HepG2 (cell line): Measurements from ENCODE around the gene PNPLA3. TPM values are rescaled to one million over a fixed set of nuclear protein-coding genes. Genes with fewer than 3 reads are reported as not detected.

Source experiments
- AGO2 ChIP-seq: fragments of 200-400 bp; formaldehyde crosslinking; optimal IDR thresholded peaks from 2 replicates; pipeline ENCODE3; 2017; ENCODE audit warnings: mild to moderate bottlenecking, low read depth, low read length, moderate library complexity
- BORCS8-MEF2B ChIP-seq: sonication (generic); formaldehyde crosslinking; IDR thresholded peaks from 2 replicates; pipeline ENCODE4 v1.8.0; 2022; ENCODE audit warnings: mild to moderate bottlenecking, missing genetic modification reagents
- CREB3 ChIP-seq: sonication (generic); formaldehyde crosslinking; IDR thresholded peaks from 2 replicates; pipeline ENCODE4 v1.5.0; 2020; ENCODE audit warnings: missing genetic modification reagents
- E2F1 ChIP-seq: sonication (generic); formaldehyde crosslinking; IDR thresholded peaks from 2 replicates; pipeline ENCODE4 v1.5.0; 2020; ENCODE audit warnings: missing genetic modification reagents
- GATAD2A ChIP-seq: IDR thresholded peaks from 2 replicates; pipeline ENCODE4 v1.6.1; 2016
- HNF1B ChIP-seq: sonication (generic); formaldehyde crosslinking; IDR thresholded peaks from 2 replicates; pipeline ENCODE4 v1.5.1; 2020; ENCODE audit warnings: mild to moderate bottlenecking, moderate library complexity, missing genetic modification reagents
- HNRNPLL ChIP-seq: fragments of 200-400 bp; formaldehyde crosslinking; IDR thresholded peaks from 2 replicates; pipeline ENCODE4 v1.6.1; 2017; ENCODE audit warnings: mild to moderate bottlenecking, low read depth, low read length; ENCODE audit not compliant: poor library complexity, severe bottlenecking
- IKZF4 ChIP-seq: sonication (generic); formaldehyde crosslinking; IDR thresholded peaks from 2 replicates; pipeline ENCODE4 v1.5.1; 2020; ENCODE audit warnings: borderline replicate concordance, mild to moderate bottlenecking, low read depth, missing genetic modification reagents; ENCODE audit errors: not compliant biosample characterization
- PAF1 ChIP-seq: IDR thresholded peaks from 2 replicates; pipeline ENCODE4 v1.6.1; 2016; ENCODE audit warnings: missing genetic modification reagents, missing compliant biosample characterization
- POLR2A ChIP-seq, 2 experiments: IDR thresholded peaks; 2 replicates each; pipeline ENCODE4 v1.6.1; 2011; ENCODE audit warnings: low read depth in 2 of 2, low read length in 2 of 2, mild to moderate bottlenecking in 1 of 2, moderate library complexity in 1 of 2; ENCODE audit not compliant: insufficient read depth in 1 of 2
- SNAPC4 ChIP-seq: sonication (generic); formaldehyde crosslinking; IDR thresholded peaks from 2 replicates; pipeline ENCODE4 v1.4.0; 2020; ENCODE audit warnings: mild to moderate bottlenecking, missing genetic modification reagents
- TFDP2 ChIP-seq: sonication (generic); formaldehyde crosslinking; IDR thresholded peaks from 2 replicates; pipeline ENCODE4 v1.4.0; 2020; ENCODE audit warnings: missing genetic modification reagents
- ZNF235 ChIP-seq: sonication (generic); formaldehyde crosslinking; IDR thresholded peaks from 2 replicates; pipeline ENCODE4 v1.8.1; 2023; ENCODE audit warnings: mild to moderate bottlenecking, missing genetic modification reagents, borderline replicate concordance
- ZNF33A ChIP-seq: sonication (generic); formaldehyde crosslinking; IDR thresholded peaks from 2 replicates; pipeline ENCODE4 v1.5.1; 2020; ENCODE audit warnings: missing genetic modification reagents, mild to moderate bottlenecking, moderate library complexity, borderline replicate concordance
- ZNF615 ChIP-seq: sonication (generic); formaldehyde crosslinking; IDR thresholded peaks from 2 replicates; pipeline ENCODE4 v1.5.0; 2020; ENCODE audit warnings: mild to moderate bottlenecking, missing genetic modification reagents, borderline replicate concordance
- polyA plus RNA-seq, 8 experiments: library from polyadenylated mRNA; depleted of rRNA in 3 of 8; stranded (reverse) in 7 of 8; unstranded in 1 of 8; fragments of >200 nt; fragmentation: Illumina TruSeq in 4 of 8; extraction: Trizol in 4 of 8; gene quantifications; 2 replicates each; pipeline versions ENCODE4 v1.2.1 to v1.2.3, GENCODE V29; 2011 to 2016; ENCODE audit warnings: low read depth in 4 of 8, missing spikeins in 1 of 8, mixed read lengths in 1 of 8; ENCODE audit not compliant: insufficient read depth in 1 of 8
- total RNA-seq, 5 experiments: library from RNA; depleted of rRNA; stranded (reverse); fragments of >200 nt; fragmentation: Illumina TruSeq; extraction: Trizol; gene quantifications; 2 replicates each; pipeline ENCODE4 v1.2.3, GENCODE V29; 2016; ENCODE audit warnings: low read depth in 1 of 5

The PNPLA3 gene
- total and polyA plus RNA-seq, 2 of the 13 experiments (the other 11 are each of a cell fraction or from before 2014, with no cell fraction given), result 16.9 to 19.8 TPM

GRCh38 chr22:43955040-43955882 lies 31.7 kb downstream of the PNPLA3 start, which contains the start of gene SAMM50 (continued):
- TF ChIP-seq SNAPC4 (CRISPR knock-in tag) (0 out of 2 replicates have a peak, but pooled peaks have one; percentile 57), CREB3 (CRISPR knock-in tag) (peak; percentile 70; the same call in 1 of the 2 replicates), IKZF4 (no peak), E2F1 (CRISPR knock-in tag) (0 out of 2 replicates have a peak, but pooled peaks have one; percentile 24), AGO2 (peak; percentile 79), POLR2A (IDR thresholded peaks at IDR 0.05; ENCODE audit: insufficient read depth in 1 of 2, low read depth in 2 of 2, low read length in 2 of 2) (peak; percentile 60 to 95; a peak in 2 of 4 replicates), HNF1B (CRISPR knock-in tag) (peak; percentile 83; the same call in 1 of the 2 replicates), HNRNPLL (peak; percentile 85), BORCS8-MEF2B (CRISPR knock-in tag) (0 out of 2 replicates have a peak, but pooled peaks have one; percentile 42), ZNF235 (peak; percentile 65; the same call in 1 of the 2 replicates), TFDP2 (CRISPR knock-in tag) (no peak; the same call in 1 of the 2 replicates), GATAD2A (peak; percentile 63), ZNF615 (no peak), ZNF33A (no peak), PAF1 (no peak)
